OCI-LY1 (cell line): ENCODE data around the gene KRTAP20-1.

ENCODE experiments used
- H2AFZ ChIP-seq: fragments of 200-600 bp; sonication (generic), shearing (Covaris generic); 2 replicates; pipeline ENCODE4 v1.6.0; 2014; ENCODE audit warnings: antibody characterized with exemption, mild to moderate bottlenecking, low read length
- H3F3A ChIP-seq: fragments of 200-600 bp; sonication (generic), shearing (Covaris generic); 2 replicates; pipeline ENCODE4 v1.6.0; 2014; ENCODE audit warnings: mild to moderate bottlenecking, antibody characterized with exemption, low read length, moderate library complexity; ENCODE audit not compliant: insufficient read depth
- H3K27ac ChIP-seq: fragments of 200-600 bp; sonication (generic); 2 replicates; pipeline ENCODE4 v1.5.1; 2014; ENCODE audit warnings: low read length, mixed run types, mild to moderate bottlenecking, low read depth; ENCODE audit not compliant: poor library complexity, severe bottlenecking
- H3K27me3 ChIP-seq: fragments of 200-600 bp; sonication (generic); 2 replicates; pipeline ENCODE4 v1.6.0; 2014; ENCODE audit warnings: antibody characterized with exemption, mild to moderate bottlenecking, low read length, moderate library complexity; ENCODE audit not compliant: insufficient read depth
- H3K36me3 ChIP-seq: fragments of 200-600 bp; sonication (generic); 2 replicates; pipeline ENCODE4 v1.6.1; 2014; ENCODE audit warnings: mild to moderate bottlenecking, antibody characterized with exemption, low read length, moderate library complexity, mixed read lengths; ENCODE audit not compliant: insufficient read depth
- H3K4me1 ChIP-seq: fragments of 200-600 bp; sonication (generic); 2 replicates; pipeline ENCODE4 v1.5.1; 2014; ENCODE audit warnings: mild to moderate bottlenecking, low read length, moderate library complexity; ENCODE audit not compliant: insufficient read depth, severe bottlenecking
- H3K4me2 ChIP-seq: fragments of 200-600 bp; sonication (generic), shearing (Covaris generic); 2 replicates; pipeline ENCODE4 v1.6.1; 2014; ENCODE audit warnings: low read length
- H3K4me3 ChIP-seq: fragments of 200-600 bp; sonication (generic); 2 replicates; pipeline ENCODE4 v1.5.1; 2014; ENCODE audit warnings: low read length, low read depth, mild to moderate bottlenecking, mixed read lengths; ENCODE audit not compliant: poor library complexity, severe bottlenecking
- H3K79me2 ChIP-seq: fragments of 200-600 bp; shearing (Covaris generic); 2 replicates; pipeline ENCODE4 v1.6.1; 2016; ENCODE audit warnings: mixed run types, low read length, mixed read lengths; ENCODE audit not compliant: insufficient read depth
- H3K9ac ChIP-seq: fragments of 200-600 bp; sonication (generic), shearing (Covaris generic); 2 replicates; pipeline ENCODE4 v1.6.1; 2014; ENCODE audit warnings: mild to moderate bottlenecking, low read length, mixed read lengths
- H3K9me2 ChIP-seq: fragments of 200-600 bp; sonication (generic), shearing (Covaris generic); 2 replicates; pipeline ENCODE4 v1.6.1; 2014; ENCODE audit warnings: low read depth, mild to moderate bottlenecking, low read length, mixed read lengths
- H3K9me3 ChIP-seq: fragments of 200-600 bp; shearing (Covaris generic); 2 replicates; pipeline ENCODE4 v1.6.1; 2014; ENCODE audit warnings: low read length, mixed read lengths
- H4K20me1 ChIP-seq: fragments of 200-600 bp; sonication (generic), shearing (Covaris generic); 2 replicates; pipeline ENCODE4 v1.6.0; 2016; ENCODE audit warnings: mild to moderate bottlenecking, low read length; ENCODE audit not compliant: insufficient read depth
- EZH2 ChIP-seq: fragments of 200-600 bp; sonication (generic), shearing (Covaris generic); IDR thresholded peaks from 2 replicates; pipeline ENCODE4 v1.8.0; 2017; ENCODE audit warnings: borderline replicate concordance, mixed run types, mild to moderate bottlenecking, antibody characterized with exemption, low read length, moderate library complexity, mixed read lengths
- TF ChIP-seq, protein P1 (sequence below): fragments of 200-600 bp; sonication (generic), shearing (Covaris generic); IDR thresholded peaks from 2 replicates; pipeline ENCODE4 v1.5.1; 2017; ENCODE audit warnings: mild to moderate bottlenecking, antibody characterized with exemption, low read length, moderate library complexity, mixed read lengths

The KRTAP20-1 gene

DNA sequence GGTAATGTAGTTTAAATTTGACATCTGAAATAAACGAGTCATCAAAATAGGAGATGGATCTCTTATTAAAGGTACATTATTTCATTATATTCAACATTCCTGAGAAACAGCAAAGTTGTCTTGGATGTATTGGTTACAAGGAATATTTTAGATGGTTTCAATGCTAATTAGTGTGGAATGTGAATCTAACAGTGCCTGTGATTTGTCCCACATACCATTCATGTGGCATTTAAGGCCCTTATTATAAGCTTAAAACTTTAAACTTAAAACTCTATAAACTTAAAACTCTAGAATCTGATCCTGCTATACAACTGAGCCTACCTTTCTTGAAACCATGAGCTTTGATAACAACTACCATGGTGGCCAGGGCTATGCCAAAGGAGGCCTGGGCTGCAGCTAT lies 15.4 kb upstream of the KRTAP20-1 start, which contains the start of gene KRTAP22-1:
Gene KRTAP22-1 (plus strand): TSS at position 301 of the 400 bp plus-strand sequence.
- H3K9me3 ChIP-seq: no peaks in the 10 kb centered on the region
- H3K79me2 ChIP-seq: no peaks in the 10 kb centered on the region
- H2AFZ ChIP-seq: no peak within 1 kb of the TSS
- H3K4me2 ChIP-seq: no peak within 1 kb of the TSS
- no peaks in the 10 kb centered on the region for H3K4me1 ChIP-seq
- H3K27ac ChIP-seq: no peak within 1 kb of the TSS
- H3K27me3 ChIP-seq: no peaks in the 10 kb centered on the region
- no peaks in the 10 kb centered on the region for H4K20me1 ChIP-seq
- no peaks in the 10 kb centered on the region for H3K36me3 ChIP-seq
- no peaks in the 10 kb centered on the region for H3K9me2 ChIP-seq
- no peak within 1 kb of the TSS for H3K4me3 ChIP-seq
- H3K9ac ChIP-seq: no peak within 1 kb of the TSS
- no peaks in the 10 kb centered on the region for H3F3A ChIP-seq
- no peak for TF ChIP-seq EZH2
- TF ChIP-seq, protein P1, sequence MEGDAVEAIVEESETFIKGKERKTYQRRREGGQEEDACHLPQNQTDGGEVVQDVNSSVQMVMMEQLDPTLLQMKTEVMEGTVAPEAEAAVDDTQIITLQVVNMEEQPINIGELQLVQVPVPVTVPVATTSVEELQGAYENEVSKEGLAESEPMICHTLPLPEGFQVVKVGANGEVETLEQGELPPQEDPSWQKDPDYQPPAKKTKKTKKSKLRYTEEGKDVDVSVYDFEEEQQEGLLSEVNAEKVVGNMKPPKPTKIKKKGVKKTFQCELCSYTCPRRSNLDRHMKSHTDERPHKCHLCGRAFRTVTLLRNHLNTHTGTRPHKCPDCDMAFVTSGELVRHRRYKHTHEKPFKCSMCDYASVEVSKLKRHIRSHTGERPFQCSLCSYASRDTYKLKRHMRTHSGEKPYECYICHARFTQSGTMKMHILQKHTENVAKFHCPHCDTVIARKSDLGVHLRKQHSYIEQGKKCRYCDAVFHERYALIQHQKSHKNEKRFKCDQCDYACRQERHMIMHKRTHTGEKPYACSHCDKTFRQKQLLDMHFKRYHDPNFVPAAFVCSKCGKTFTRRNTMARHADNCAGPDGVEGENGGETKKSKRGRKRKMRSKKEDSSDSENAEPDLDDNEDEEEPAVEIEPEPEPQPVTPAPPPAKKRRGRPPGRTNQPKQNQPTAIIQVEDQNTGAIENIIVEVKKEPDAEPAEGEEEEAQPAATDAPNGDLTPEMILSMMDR: no peak

- Histone ChIP-seq H4K20me1 (no peaks in the 10 kb centered on the region), H3K27me3 (no peaks in the 10 kb centered on the region), H3K9me3 (no peaks in the 10 kb centered on the region), H3K4me1 (no peaks in the 10 kb centered on the region), H3K4me2 (no peak overlapping the region), H3F3A (no peaks in the 10 kb centered on the region), H3K4me3 (no peak overlapping the region), H3K79me2 (no peaks in the 10 kb centered on the region), H3K9me2 (no peaks in the 10 kb centered on the region), H3K27ac (no peak overlapping the region), H3K36me3 (no peaks in the 10 kb centered on the region), H3K9ac (no peak overlapping the region), H2AFZ (no peak overlapping the region)
- no peak for TF ChIP-seq EZH2
- TF ChIP-seq, protein P1: no peak
Observed at GRCh38 chr21:30605968-30606367, 10.3 kb upstream of the KRTAP20-1 start.

- no peaks in the 10 kb centered on the region for H3F3A ChIP-seq
- no peaks in the 10 kb centered on the region for H3K4me1 ChIP-seq
- no peak overlapping the region for H3K4me3 ChIP-seq
- H3K9ac ChIP-seq: no peak overlapping the region
- H3K27me3 ChIP-seq: no peaks in the 10 kb centered on the region
- no peak overlapping the region for H3K4me2 ChIP-seq
- no peak overlapping the region for H2AFZ ChIP-seq
- H3K9me3 ChIP-seq: no peaks in the 10 kb centered on the region
- no peaks in the 10 kb centered on the region for H3K9me2 ChIP-seq
- no peaks in the 10 kb centered on the region for H4K20me1 ChIP-seq
- TF ChIP-seq EZH2: no peak
- TF ChIP-seq, protein P1: no peak
- no peaks in the 10 kb centered on the region for H3K36me3 ChIP-seq
- no peaks in the 10 kb centered on the region for H3K79me2 ChIP-seq
- H3K27ac ChIP-seq: no peak overlapping the region
Observed at GRCh38 chr21:30612132-30612531, 4.1 kb upstream of the KRTAP20-1 start.
